Lung (tissue), 12 donors: ENCODE data around the gene MRNIP. TPM values are rescaled to one million over a fixed set of nuclear protein-coding genes. Genes with fewer than 3 reads are reported as not detected.
"Not testable (repeated sequence)": the region's sequence is repeated elsewhere in the genome, so short reads cannot be mapped to it uniquely, and the experiment has no call there.

Experiments
- ATAC-seq: fragments of 200-7000 bp; cut with Tn5 transposase; one replicate; pipeline ENCODE4 v1.9.1; 2020; ENCODE audit warnings: moderate number of reproducible peaks; ENCODE audit not compliant: insufficient read depth, low FRiP score
- DNase-seq, 3 donors: peaks; one replicate each; pipeline ENCODE4 v3.0.0-alpha.2; 2013 to 2017
- H3K27ac ChIP-seq, 2 donors: one replicate each; pipeline ENCODE4 v1.5.1; 2013; ENCODE audit warnings: mild to moderate bottlenecking in 2 of 2, moderate library complexity in 2 of 2, control low read depth in 1 of 2, inconsistent platforms in 1 of 2, low read depth in 1 of 2, low read length in 1 of 2
- H3K27me3 ChIP-seq, 3 donors: one replicate each; pipeline ENCODE4 v1.5.1; 2013; ENCODE audit warnings: low read length in 2 of 3; ENCODE audit not compliant: control insufficient read depth in 3 of 3, insufficient read depth in 3 of 3
- H3K36me3 ChIP-seq, 4 donors: one replicate each; pipeline ENCODE4 v1.5.1; 2013; ENCODE audit warnings: low read length in 4 of 4, mild to moderate bottlenecking in 1 of 4, moderate library complexity in 1 of 4; ENCODE audit not compliant: control insufficient read depth in 4 of 4, insufficient read depth in 4 of 4
- H3K4me1 ChIP-seq, 5 donors: one replicate each; pipeline ENCODE4 v1.5.1; 2013; ENCODE audit warnings: low read length in 5 of 5, mild to moderate bottlenecking in 2 of 5, moderate library complexity in 1 of 5; ENCODE audit not compliant: control insufficient read depth in 5 of 5, insufficient read depth in 5 of 5
- H3K4me3 ChIP-seq: one replicate; pipeline ENCODE4 v1.5.1; 2013; ENCODE audit warnings: mild to moderate bottlenecking, control low read depth, moderate library complexity
- H3K9ac ChIP-seq, 2 donors: one replicate each; pipeline ENCODE4 v1.5.1; 2013; ENCODE audit warnings: low read length in 2 of 2, control low read depth in 1 of 2; ENCODE audit not compliant: insufficient read depth in 1 of 2
- H3K9me3 ChIP-seq, 4 donors: one replicate each; pipeline ENCODE4 v1.5.1; 2013; ENCODE audit warnings: low read length in 3 of 4, mild to moderate bottlenecking in 1 of 4, moderate library complexity in 1 of 4; ENCODE audit not compliant: control insufficient read depth in 4 of 4, insufficient read depth in 3 of 4
- CTCF ChIP-seq: IDR thresholded peaks from 2 replicates; pipeline ENCODE4 v1.5.1; 2012; ENCODE audit warnings: mild to moderate bottlenecking; ENCODE audit errors: control extremely low read depth, extremely low read depth
- WGBS, 2 donors: extraction: QIAGEN DNeasy Blood & Tissue Kit; methylation state at CpG; one replicate each; pipeline ENCODE4 v1.1.7; 2013; 5-methylcytosine and 5-hydroxymethylcytosine counted together
- polyA plus RNA-seq, 2 donors: library from polyadenylated mRNA; stranded (reverse); fragments of 200-250 nt; gene quantifications; one replicate each; pipeline ENCODE4 v1.2.1, GENCODE V29; 2013
- total RNA-seq, 2 donors: library from RNA; depleted of rRNA in 1 of 2; stranded (reverse); fragments of >200 nt in 1 of 2; gene quantifications; one replicate each; pipeline ENCODE4 v1.2.1, GENCODE V29; 2014 to 2021
- donor health status: control.
- donor health status: control.
- donor health status: Bipolar disorder and iron deficiency.
- donor health status: healthy.
- donor health status: DM: yes; HTN: yes; CAD: no.

Gene MRNIP
- total and polyA plus RNA-seq, 4 donors, result 15.4 to 51.0 (median 35.4) TPM

GRCh38 chr5:179872828-179873575, 14.4 kb upstream of the MRNIP start:
- Histone ChIP-seq H3K27me3 (no peaks in the 10 kb centered on the region), H3K4me1 (peaks cover 0 to 4% (median 0%) of the 10 kb centered on the region in 5 donors), H3K9me3 (no peaks in the 10 kb centered on the region), H3K9ac (no peak overlapping the region), H3K4me3 (no peak overlapping the region), H3K27ac (no peak overlapping the region), H3K36me3 (peaks cover 7 to 70% (median 26%) of the 10 kb centered on the region in 4 donors)
- no peak for DNase-seq
- TF ChIP-seq CTCF, result no peak
- 94 to 97% methylated on average over 14 of the region's 14 CpGs for WGBS, 2 donors
- no peak for ATAC-seq

- Histone ChIP-seq H3K36me3 (peaks cover 7 to 72% (median 26%) of the 10 kb centered on the region in 4 donors), H3K9ac (no peak overlapping the region), H3K9me3 (no peaks in the 10 kb centered on the region), H3K27ac (no peak overlapping the region), H3K4me1 (peaks cover 0 to 4% (median 0%) of the 10 kb centered on the region in 5 donors), H3K27me3 (no peaks in the 10 kb centered on the region), H3K4me3 (no peak overlapping the region)
- TF ChIP-seq CTCF, result no peak
- WGBS, 2 donors, result 94% methylated on average over 14 to 15 of the region's 18 CpGs
- DNase-seq (no peak), ATAC-seq (no peak)
These were observed 13.6 kb upstream of the MRNIP start for GRCh38 chr5:179872055-179872827.

GRCh38 chr5:179871533-179871932, 12.9 kb upstream of the MRNIP start:
- H3K36me3 ChIP-seq, result peaks cover 7 to 78% (median 25%) of the 10 kb centered on the region in 4 donors
- not testable (repeated sequence) for H3K27me3 ChIP-seq, H3K4me3 ChIP-seq, H3K9me3 ChIP-seq, H3K4me1 ChIP-seq, H3K9ac ChIP-seq, ATAC-seq, DNase-seq, H3K27ac ChIP-seq
- WGBS, 2 donors, result 93 to 94% methylated on average over 9 to 14 of the region's 14 CpGs

- WGBS, 2 donors, result 97 to 100% methylated on average over 3 of the region's 3 CpGs
- ATAC-seq, result no peak
- Histone ChIP-seq H3K4me3 (no peak overlapping the region), H3K27me3 (no peaks in the 10 kb centered on the region), H3K9ac (no peak overlapping the region), H3K9me3 (no peaks in the 10 kb centered on the region), H3K36me3 (peaks cover 5 to 79% (median 20%) of the 10 kb centered on the region in 4 donors), H3K27ac (no peak overlapping the region), H3K4me1 (peaks cover 0 to 4% (median 0%) of the 10 kb centered on the region in 5 donors)
- TF ChIP-seq CTCF, result no peak
- no peak for DNase-seq
These were observed 12.3 kb upstream of the MRNIP start for GRCh38 chr5:179870952-179871351.
